Right lobe of liver (tissue), 6 donors: ENCODE results near the gene CORO7. TPM values are rescaled to one million over a fixed set of nuclear protein-coding genes. Genes with fewer than 3 reads are reported as not detected.

ENCODE experiments used
- ATAC-seq, 4 donors: fragments of 200-7000 bp; cut with Tn5 transposase; one replicate each; pipeline ENCODE4 v1.9.1; 2020; ENCODE audit warnings: mild to moderate bottlenecking in 4 of 4, moderate library complexity in 4 of 4
- DNase-seq, 3 donors: peaks; one replicate each; pipeline ENCODE4 v3.0.0-alpha.2; 2020
- H3K27ac ChIP-seq, 3 donors: fragments of 200-600 bp; one replicate each; pipeline ENCODE4 v1.8.0; 2022
- H3K27me3 ChIP-seq, 2 donors: fragments of 200-600 bp; one replicate each; pipeline ENCODE4 v1.8.0; 2022
- H3K36me3 ChIP-seq, 4 donors: fragments of 200-600 bp; sonication (generic) in 1 of 4; one replicate each; pipeline versions ENCODE4 v1.5.1 to v1.8.0; 2017 to 2022; ENCODE audit warnings: control low read depth in 1 of 4
- H3K4me1 ChIP-seq, 4 donors: fragments of 200-600 bp; sonication (generic) in 1 of 4; one replicate each; pipeline versions ENCODE4 v1.5.1 to v1.8.0; 2017 to 2022; ENCODE audit warnings: control low read depth in 1 of 4
- H3K4me3 ChIP-seq, 3 donors: fragments of 200-600 bp; one replicate each; pipeline ENCODE4 v1.8.0; 2022
- H3K9me3 ChIP-seq, 4 donors: fragments of 200-600 bp; sonication (generic) in 1 of 4; one replicate each; pipeline versions ENCODE4 v1.5.1 to v1.8.0; 2017 to 2022; ENCODE audit warnings: control low read depth in 1 of 4
- CTCF ChIP-seq, 4 donors: fragments of 200-600 bp in 3 of 4; fragments of 450-650 bp in 1 of 4; IDR thresholded peaks; one replicate each; pipeline versions ENCODE4 v1.5.1 to v1.8.0; 2016 to 2022; ENCODE audit warnings: antibody characterized with exemption in 4 of 4, mild to moderate bottlenecking in 2 of 4
- POLR2A ChIP-seq: fragments of 450-650 bp; IDR thresholded peaks from one replicate; pipeline ENCODE4 v1.6.1; 2017; ENCODE audit warnings: antibody characterized with exemption, mild to moderate bottlenecking
- WGBS: methylation state at CpG from one replicate; pipeline ENCODE4 v1.1.6; 2018; ENCODE audit warnings: low coverage, low lambda C conversion rate; ENCODE audit not compliant: insufficient coverage; ENCODE audit errors: missing lambda C conversion rate; 5-methylcytosine and 5-hydroxymethylcytosine counted together
- intact Hi-C, 2 donors: fragments of 100-400 bp; cut with DNase I; formaldehyde crosslinking; loops; one replicate each; pipeline versions ENCODE4 v1.11.2 to v1.14.1; 2022
- total RNA-seq, 6 experiments: library from RNA; depleted of rRNA in 2 of 6; stranded (reverse); fragments of >200 nt in 2 of 6; fragmentation: NEBNext Ultra II Directional in 3 of 6; extraction: Animal tissue kit (Norgen Biotek cat#: 25700) in 3 of 6; gene quantifications; one replicate each; pipeline versions ENCODE4 v1.1.0 to v1.2.4, GENCODE V29; 2016 to 2023
- donor health status: DM: no; HTN: yes; CAD: no.
- donor health status: DM: no; HTN: no; CAD: no.
- donor health status: DM: no; HTN: no; CAD: no.
- donor health status: DM: no; HTN: yes; CAD: no.
- donor health status: DM: no; HTN: yes; CAD: no.

The CORO7 gene
- total RNA-seq, 6 experiments from 2014 or later, result 7.8 to 22.9 (median 13.3) TPM

- no peak for DNase-seq
- no peak for TF ChIP-seq CTCF (IDR thresholded peaks at IDR 0.05)
- no peak for TF ChIP-seq POLR2A
- intact Hi-C loops, result no loop called here
Observed at GRCh38 chr16:4318451-4318910, 97.9 kb downstream of the CORO7 start.

GRCh38 chr16:4317532-4318450 is 98.6 kb downstream of the CORO7 start:
- Histone ChIP-seq H3K4me3 (peak overlapping the region in 2 of 3 donors; percentile 20 to 52), H3K27me3 (no peaks in the 10 kb centered on the region), H3K27ac (peak overlapping the region in 1 of 3 donors; percentile 24), H3K9me3 (no peaks in the 10 kb centered on the region), H3K36me3 (no peaks in the 10 kb centered on the region), H3K4me1 (peaks cover 0 to 35% (median 7%) of the 10 kb centered on the region in 4 donors)
- no peak for TF ChIP-seq CTCF (IDR thresholded peaks at IDR 0.05)
- intact Hi-C loops, result no loop called here
- ATAC-seq (no peak), DNase-seq (peak in 1 of 3 donors; percentile 17)
- 23% methylated on average over 8 of the region's 12 CpGs for WGBS

More at GRCh38 chr16:4318451-4318910, 97.9 kb downstream of the CORO7 start:
- H3K4me3 ChIP-seq, result no peak overlapping the region
- no peak for ATAC-seq
- 72% methylated on average over 3 of the region's 13 CpGs for WGBS
- H3K36me3 ChIP-seq, result no peaks in the 10 kb centered on the region
- H3K27ac ChIP-seq, result no peak overlapping the region
- no peaks in the 10 kb centered on the region for H3K9me3 ChIP-seq
- peaks cover 0 to 34% (median 7%) of the 10 kb centered on the region in 4 donors for H3K4me1 ChIP-seq
- no peaks in the 10 kb centered on the region for H3K27me3 ChIP-seq

- ATAC-seq, result peak; percentile 33 to 60 (median 53)
- DNase-seq, result peak in 2 of 3 donors; percentile 58 to 80
- no peaks in the 10 kb centered on the region for H3K36me3 ChIP-seq
- peak overlapping the region; percentile 20 to 52 (median 36) for H3K4me3 ChIP-seq
- intact Hi-C loops, result no loop called here
- H3K9me3 ChIP-seq, result no peaks in the 10 kb centered on the region
- 10% methylated on average over 6 of the region's 20 CpGs for WGBS
- peak overlapping the region in 2 of 3 donors; percentile 15 to 24 for H3K27ac ChIP-seq
- TF ChIP-seq CTCF (IDR thresholded peaks at IDR 0.05) (no peak), POLR2A (no peak)
- peaks cover 0 to 35% (median 7%) of the 10 kb centered on the region in 4 donors for H3K4me1 ChIP-seq
- H3K27me3 ChIP-seq, result no peaks in the 10 kb centered on the region
Observed at GRCh38 chr16:4316864-4317531, 99.4 kb downstream of the CORO7 start.

GRCh38 chr16:4316108-4316863 is 100.1 kb downstream of the CORO7 start:
- Histone ChIP-seq H3K27ac (peak overlapping the region in 1 of 3 donors; percentile 15), H3K4me1 (peaks cover 0 to 35% (median 7%) of the 10 kb centered on the region in 4 donors), H3K4me3 (peak overlapping the region; percentile 20 to 52 (median 36)), H3K36me3 (no peaks in the 10 kb centered on the region), H3K9me3 (no peaks in the 10 kb centered on the region), H3K27me3 (no peaks in the 10 kb centered on the region)
- intact Hi-C loops, result no loop called here
- TF ChIP-seq POLR2A, result no peak
- no peak for TF ChIP-seq CTCF (IDR thresholded peaks at IDR 0.05)
- WGBS, result 1% methylated on average over 22 of the region's 93 CpGs
- no peak for ATAC-seq
- DNase-seq, result peak in 1 of 3 donors; percentile 21
